Amniotic stem cell (primary cell): ENCODE measurements around the gene C10orf67.
"Not testable (repeated sequence)": the region's sequence is repeated elsewhere in the genome, so short reads cannot be mapped to it uniquely, and the experiment has no call there.

Experiments
- DNase-seq: peaks from one replicate; lab custom pipeline; 2025; lab: John Stamatoyannopoulos, UW

The C10orf67 gene

GRCh38 chr10:23362069-23362830 is 17.7 kb upstream of the C10orf67 start:
- DNase-seq = no peak

GRCh38 chr10:23361665-23362064 is 17.1 kb upstream of the C10orf67 start:
- DNase-seq = no peak

- no peak for DNase-seq
Observed at GRCh38 chr10:23359692-23360380, 15.2 kb upstream of the C10orf67 start.

- no peak for DNase-seq
Observed at GRCh38 chr10:23358357-23358756, 13.8 kb upstream of the C10orf67 start.

- DNase-seq = no peak
Observed at GRCh38 chr10:23354630-23355279, 10.2 kb upstream of the C10orf67 start.

GRCh38 chr10:23351926-23352519 is 7.4 kb upstream of the C10orf67 start:
- no peak for DNase-seq

- not testable (repeated sequence) for DNase-seq
Observed at GRCh38 chr10:23350706-23351105, 6.1 kb upstream of the C10orf67 start.

- peak; percentile 60 for DNase-seq
Observed at GRCh38 chr10:23345861-23346260, 1.3 kb upstream of the C10orf67 start.

- DNase-seq = no peak
Observed at GRCh38 chr10:23343591-23344240, 881 bp downstream of the C10orf67 start.

GRCh38 chr10:23342213-23342884 is 2.2 kb downstream of the C10orf67 start:
- no peak for DNase-seq

- no peak for DNase-seq
Observed at GRCh38 chr10:23341004-23341403, 3.6 kb downstream of the C10orf67 start.

- no peak for DNase-seq
Observed at GRCh38 chr10:23340354-23340753, 4.2 kb downstream of the C10orf67 start.

GRCh38 chr10:23338886-23339285 is 5.7 kb downstream of the C10orf67 start:
- DNase-seq = no peak

GRCh38 chr10:23338155-23338828 is 6.3 kb downstream of the C10orf67 start:
- DNase-seq = no peak

GRCh38 chr10:23337616-23338015 is 7.0 kb downstream of the C10orf67 start:
- DNase-seq = no peak

GRCh38 chr10:23331567-23332301 is 12.9 kb downstream of the C10orf67 start:
- DNase-seq = peak; percentile 72

- no peak for DNase-seq
Observed at GRCh38 chr10:23330948-23331347, 13.6 kb downstream of the C10orf67 start.

GRCh38 chr10:23326544-23327307 is 17.9 kb downstream of the C10orf67 start:
- DNase-seq = no peak

GRCh38 chr10:23325132-23325531 is 19.5 kb downstream of the C10orf67 start:
- no peak for DNase-seq
